Transverse colon (tissue), 4 donors: Measurements from ENCODE around the gene PRPH2. TPM values are rescaled to one million over a fixed set of nuclear protein-coding genes. Genes with fewer than 3 reads are reported as not detected.

Experiments used
- DNase-seq: peaks from one replicate; pipeline ENCODE4 v3.0.0-alpha.2; 2019
- H3K27ac ChIP-seq, 4 donors: fragments of 200-600 bp; sonication (generic); 2 replicates each; pipeline ENCODE4 v1.5.1; 2016 to 2018; ENCODE audit warnings: inconsistent platforms in 4 of 4
- H3K27me3 ChIP-seq: fragments of 200-600 bp; sonication (generic); 2 replicates; pipeline ENCODE4 v1.5.1; 2017; ENCODE audit warnings: inconsistent platforms
- H3K36me3 ChIP-seq, 4 donors: fragments of 200-600 bp; sonication (generic); 2 replicates each; pipeline ENCODE4 v1.5.1; 2017 to 2019; ENCODE audit warnings: inconsistent platforms in 4 of 4
- H3K4me1 ChIP-seq, 4 donors: fragments of 200-600 bp; sonication (generic); 2 replicates each; pipeline ENCODE4 v1.5.1; 2017 to 2020; ENCODE audit warnings: inconsistent platforms in 4 of 4
- H3K4me3 ChIP-seq, 4 donors: fragments of 200-600 bp; sonication (generic); 1 replicate in 1 of 4; 2 replicates in 3 of 4; pipeline versions ENCODE4 v1.5.1 to v1.6.1; 2017 to 2019; ENCODE audit warnings: inconsistent platforms in 4 of 4
- H3K9me3 ChIP-seq, 2 donors: fragments of 200-600 bp; sonication (generic); 2 replicates each; pipeline ENCODE4 v1.5.1; 2017 to 2019; ENCODE audit warnings: inconsistent platforms in 2 of 2
- CTCF ChIP-seq, 5 experiments: fragments of 200-600 bp in 3 of 5; fragments of 450-650 bp in 2 of 5; sonication (generic) in 3 of 5; IDR thresholded peaks; 1 replicate in 2 of 5; 2 replicates in 3 of 5; pipeline ENCODE4 v1.5.1; 2016 to 2017; ENCODE audit warnings: antibody characterized with exemption in 5 of 5, inconsistent platforms in 3 of 5, mild to moderate bottlenecking in 2 of 5, moderate library complexity in 1 of 5
- EP300 ChIP-seq: sonication (generic); formaldehyde crosslinking; IDR thresholded peaks from one replicate; pipeline ENCODE4 v1.6.1; 2017; ENCODE audit warnings: antibody characterized with exemption, low read depth
- POLR2A ChIP-seq: fragments of 450-650 bp; IDR thresholded peaks from one replicate; pipeline ENCODE4 v1.6.1; 2016; ENCODE audit warnings: antibody characterized with exemption, mild to moderate bottlenecking, moderate library complexity
- POLR2AphosphoS5 ChIP-seq, 3 donors: sonication (generic); formaldehyde crosslinking; IDR thresholded peaks; one replicate each; pipeline ENCODE4 v1.6.1; 2016; ENCODE audit warnings: antibody characterized with exemption in 3 of 3
- WGBS, 2 donors: methylation state at CpG; one replicate each; pipeline ENCODE4 v1.1.5; 2018; ENCODE audit warnings: low coverage in 1 of 2; 5-methylcytosine and 5-hydroxymethylcytosine counted together
- in situ Hi-C, 4 donors: fragments of 200-750 bp; cut with MboI; loops; one replicate each; pipeline versions ENCODE4 v1.15.0 to v1.15.1; 2017; ENCODE audit warnings: low sequenced_read_pairs in 3 of 4, low pct_ligation_motif_present in 1 of 4, low pct_unique_long_range_greater_than_20kb in 1 of 4
- intact Hi-C: fragments of 100-400 bp; cut with DNase I; formaldehyde crosslinking; loops from one replicate; pipeline ENCODE4 v1.15.1; 2023; ENCODE audit warnings: low total_unique reads
- total RNA-seq, 4 donors: library from RNA; depleted of rRNA; stranded (reverse); fragments of >200 nt; gene quantifications; one replicate each; pipeline ENCODE4 v1.1.0, GENCODE V29; 2016

Gene PRPH2
- total RNA-seq, 4 donors from 2014 or later, result 0.27 to 1.1 (median 0.32) TPM; not detected in 1

DNA sequence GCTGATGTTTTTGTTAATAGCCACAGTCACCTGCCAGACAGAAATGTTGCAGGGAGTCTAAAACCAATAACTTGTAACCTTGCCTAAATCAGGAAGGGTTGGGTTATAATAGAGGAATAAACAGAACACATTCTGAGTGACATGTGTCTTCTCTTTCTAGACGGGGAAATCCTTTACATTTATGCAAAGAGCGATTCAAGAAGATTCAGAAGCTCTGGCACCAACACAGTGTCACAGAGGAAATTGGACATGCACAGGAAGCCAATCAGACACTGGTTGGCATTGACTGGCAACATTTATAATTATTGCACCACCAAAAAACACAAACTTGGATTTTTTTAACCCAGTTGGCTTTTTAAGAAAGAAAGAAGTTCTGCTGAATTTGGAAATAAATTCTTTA lies 31.5 kb downstream of the PRPH2 start:
- in situ Hi-C loops, result no loop called here
- Histone ChIP-seq H3K36me3 (peaks cover 0 to 63% (median 31%) of the 10 kb centered on the region in 4 donors), H3K27me3 (no peaks in the 10 kb centered on the region), H3K27ac (no peak overlapping the region), H3K4me3 (no peak overlapping the region), H3K4me1 (no peaks in the 10 kb centered on the region), H3K9me3 (no peaks in the 10 kb centered on the region)
- TF ChIP-seq POLR2AphosphoS5 (IDR thresholded peaks at IDR 0.05), result no peak
- no peak for TF ChIP-seq POLR2A
- TF ChIP-seq EP300, result no peak
- no peak for TF ChIP-seq CTCF (IDR thresholded peaks at IDR 0.05)
- intact Hi-C loops, result no loop called here
- DNase-seq, result no peak
- WGBS, 2 donors, result 65 to 73% methylated on average over 2 of the region's 2 CpGs

GRCh38 chr6:42690151-42690702 lies 32.2 kb downstream of the PRPH2 start:
- no peak for DNase-seq
- peaks cover 0 to 68% (median 34%) of the 10 kb centered on the region in 4 donors for H3K36me3 ChIP-seq
- no peak overlapping the region for H3K4me3 ChIP-seq
- H3K4me1 ChIP-seq, result no peaks in the 10 kb centered on the region
- TF ChIP-seq POLR2A, result no peak
- no peak for TF ChIP-seq CTCF (IDR thresholded peaks at IDR 0.05)
- TF ChIP-seq POLR2AphosphoS5 (IDR thresholded peaks at IDR 0.05), result no peak
- TF ChIP-seq EP300, result no peak
- no peak overlapping the region for H3K27ac ChIP-seq
- intact Hi-C loops (no loop called here), in situ Hi-C loops (no loop called here)
- no peaks in the 10 kb centered on the region for H3K9me3 ChIP-seq
- no peaks in the 10 kb centered on the region for H3K27me3 ChIP-seq
- 90 to 93% methylated on average over 3 to 5 of the region's 5 CpGs for WGBS, 2 donors

DNA sequence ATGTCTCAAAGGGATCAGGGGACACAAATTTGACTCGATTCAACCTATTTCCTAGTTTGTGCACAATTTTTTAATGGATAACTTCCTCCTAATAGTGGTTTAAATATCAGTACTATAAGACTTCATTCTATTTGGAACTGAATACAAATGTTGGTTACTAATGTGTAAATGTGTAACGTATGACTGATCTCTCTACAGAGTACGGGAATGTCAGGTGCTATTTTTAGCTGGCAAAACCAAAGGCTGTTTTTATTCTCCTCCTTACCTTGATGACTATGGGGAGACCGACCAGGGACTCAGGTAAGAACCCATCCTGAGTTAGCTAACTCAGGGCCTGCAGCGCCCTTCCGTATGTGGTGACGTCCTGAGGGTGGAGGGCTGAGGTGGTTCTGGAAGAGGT lies 33.0 kb downstream of the PRPH2 start:
- H3K27ac ChIP-seq, result no peak overlapping the region
- in situ Hi-C loops (no loop called here), intact Hi-C loops (no loop called here)
- H3K36me3 ChIP-seq, result peaks cover 0 to 76% (median 37%) of the 10 kb centered on the region in 4 donors
- H3K9me3 ChIP-seq, result no peaks in the 10 kb centered on the region
- no peak overlapping the region for H3K4me3 ChIP-seq
- TF ChIP-seq POLR2A (no peak), CTCF (IDR thresholded peaks at IDR 0.05) (no peak), POLR2AphosphoS5 (IDR thresholded peaks at IDR 0.05) (no peak), EP300 (no peak)
- H3K27me3 ChIP-seq, result no peaks in the 10 kb centered on the region
- DNase-seq, result no peak
- WGBS, 2 donors, result 87 to 94% methylated on average over 3 to 7 of the region's 7 CpGs
- no peaks in the 10 kb centered on the region for H3K4me1 ChIP-seq

DNA sequence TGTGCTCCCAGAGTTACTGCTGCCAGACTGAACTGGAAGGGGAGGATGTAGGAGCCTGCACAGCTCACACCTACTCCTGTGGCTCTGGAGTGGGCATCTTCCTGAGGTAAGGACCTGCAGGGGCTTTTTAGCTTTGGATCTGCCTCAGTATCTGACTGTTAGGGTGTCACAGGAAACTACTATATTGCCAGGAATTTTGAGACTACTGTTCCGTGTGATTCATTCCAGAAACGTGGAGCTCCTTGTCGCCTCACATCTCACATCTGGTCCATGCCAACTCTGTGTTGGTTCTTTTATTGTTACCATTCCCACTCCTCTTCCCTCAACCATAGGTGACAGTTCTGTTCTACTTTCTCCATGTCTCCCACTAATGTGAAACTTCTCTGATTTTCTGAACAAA lies 34.1 kb downstream of the PRPH2 start:
- H3K36me3 ChIP-seq, result peaks cover 0 to 86% (median 40%) of the 10 kb centered on the region in 4 donors
- no peak overlapping the region for H3K27ac ChIP-seq
- TF ChIP-seq EP300 (no peak), CTCF (IDR thresholded peaks at IDR 0.05) (no peak), POLR2A (no peak), POLR2AphosphoS5 (IDR thresholded peaks at IDR 0.05) (no peak)

More for the DNA sequence above, 34.1 kb downstream of the PRPH2 start:
- Histone ChIP-seq H3K9me3 (no peaks in the 10 kb centered on the region), H3K4me1 (no peaks in the 10 kb centered on the region), H3K27me3 (no peaks in the 10 kb centered on the region), H3K4me3 (no peak overlapping the region)
- DNase-seq, result no peak
- WGBS, 2 donors, result 66 to 88% methylated on average over 3 of the region's 3 CpGs
- intact Hi-C loops, result no loop called here
- in situ Hi-C loops, result no loop called here
